ENCODE measurements around the gene MAN2B2.

GRCh38 chr4:6567218-6567617 lies 7.8 kb upstream of the MAN2B2 start:
- no peak for TF ChIP-seq POLR2AphosphoS5 (IDR thresholded peaks at IDR 0.05; ENCODE audit: control insufficient read depth, insufficient read depth, low read depth, low read length)
- no peak for TF ChIP-seq PCBP1 (IDR thresholded peaks at IDR 0.05; ENCODE audit: low read depth, low read length, poor library complexity, severe bottlenecking)
- no peak for TF ChIP-seq NFYB (IDR thresholded peaks at IDR 0.05; ENCODE audit: extremely low read depth, insufficient read length)

Data from K562 (cell line).